ENCODE data around the gene TRAPPC12.

Gene TRAPPC12

GRCh38 chr2:3457524-3458395, 78.3 kb downstream of the TRAPPC12 start:
- DNase-seq: no peak

- DNase-seq: no peak
These were observed 79.1 kb downstream of the TRAPPC12 start for GRCh38 chr2:3458396-3459184.

GRCh38 chr2:3459185-3460015, 79.9 kb downstream of the TRAPPC12 start:
- no peak for DNase-seq

GRCh38 chr2:3460156-3460555, 80.7 kb downstream of the TRAPPC12 start:
- no peak for DNase-seq

- DNase-seq: no peak
These were observed 81.6 kb downstream of the TRAPPC12 start for GRCh38 chr2:3460831-3461800.

- peak in 1 of 2 donors; percentile 39 for DNase-seq
These were observed 82.5 kb downstream of the TRAPPC12 start for GRCh38 chr2:3461801-3462492.

GRCh38 chr2:3462493-3463104, 83.1 kb downstream of the TRAPPC12 start:
- DNase-seq: no peak

GRCh38 chr2:3463186-3463835, 83.8 kb downstream of the TRAPPC12 start:
- no peak for DNase-seq

- DNase-seq: no peak
These were observed 84.5 kb downstream of the TRAPPC12 start for GRCh38 chr2:3463944-3464343.

GRCh38 chr2:3464401-3465005, 85.0 kb downstream of the TRAPPC12 start:
- DNase-seq: no peak

- no peak for DNase-seq
These were observed 85.8 kb downstream of the TRAPPC12 start for GRCh38 chr2:3465328-3465727.

GRCh38 chr2:3465844-3466481, 86.5 kb downstream of the TRAPPC12 start:
- DNase-seq: no peak

- DNase-seq: no peak
These were observed 87.0 kb downstream of the TRAPPC12 start for GRCh38 chr2:3466482-3466863.

- no peak for DNase-seq
These were observed 87.5 kb downstream of the TRAPPC12 start for GRCh38 chr2:3466966-3467365.

- DNase-seq: no peak
These were observed 88.2 kb downstream of the TRAPPC12 start for GRCh38 chr2:3467654-3468053.

GRCh38 chr2:3468296-3468988, 88.9 kb downstream of the TRAPPC12 start:
- no peak for DNase-seq

- no peak for DNase-seq
These were observed 90.0 kb downstream of the TRAPPC12 start for GRCh38 chr2:3469486-3469885.

- no peak for DNase-seq
These were observed 90.7 kb downstream of the TRAPPC12 start for GRCh38 chr2:3470166-3470651.

All from stimulated activated CD4-positive, alpha-beta T cell treated with anti-CD3 and anti-CD28 coated beads, Interleukin-2, amount 100 ng/mL, for 24 hours (primary cell).